Epithelial cell of proximal tubule (primary cell): ENCODE measurements around the gene GPSM1. TPM values are rescaled to one million over a fixed set of nuclear protein-coding genes. Genes with fewer than 3 reads are reported as not detected.

Experiments used
- DNase-seq: peaks from one replicate; pipeline ENCODE4 v3.0.0-alpha.2; 2011; ENCODE audit warnings: low read depth
- H3K4me3 ChIP-seq: 2 replicates; pipeline ENCODE4 v1.5.1; 2011; ENCODE audit warnings: low read depth, mild to moderate bottlenecking, low read length
- total RNA-seq: library from RNA; depleted of rRNA; stranded (reverse); fragments of >200 nt; gene quantifications from 2 replicates; pipeline ENCODE4 v1.2.3, GENCODE V29; 2015
- TF ChIP-seq, protein P1 (sequence below): conservative IDR thresholded peaks from 2 replicates; pipeline ENCODE4 v1.5.1; 2012; ENCODE audit warnings: low read depth, mild to moderate bottlenecking, low read length

The GPSM1 gene
- total RNA-seq, 1 donor from 2014 or later = 28.2 TPM

DNA sequence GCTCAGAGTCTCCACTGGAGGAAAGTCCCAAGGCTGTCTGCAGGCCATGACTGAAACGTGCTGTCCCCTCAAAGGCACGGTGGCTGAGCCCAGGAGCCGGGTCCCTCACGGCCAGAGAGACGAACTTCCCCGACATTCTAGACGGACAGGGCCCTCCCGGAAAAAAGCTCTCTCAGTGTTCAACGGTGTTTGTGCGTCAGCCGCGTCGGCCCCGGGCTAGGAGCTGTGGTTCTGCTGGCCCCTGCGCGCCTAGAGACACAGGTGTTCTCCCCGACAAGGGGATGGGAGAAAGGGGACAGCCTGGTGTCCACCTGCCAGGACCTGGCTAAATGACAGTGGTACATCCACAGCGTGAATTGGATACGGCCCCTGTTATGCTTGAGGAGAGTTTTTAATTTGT, 5.8 kb upstream of the GPSM1 start:
- H3K4me3 ChIP-seq = no peak overlapping the region
- TF ChIP-seq, protein P1, sequence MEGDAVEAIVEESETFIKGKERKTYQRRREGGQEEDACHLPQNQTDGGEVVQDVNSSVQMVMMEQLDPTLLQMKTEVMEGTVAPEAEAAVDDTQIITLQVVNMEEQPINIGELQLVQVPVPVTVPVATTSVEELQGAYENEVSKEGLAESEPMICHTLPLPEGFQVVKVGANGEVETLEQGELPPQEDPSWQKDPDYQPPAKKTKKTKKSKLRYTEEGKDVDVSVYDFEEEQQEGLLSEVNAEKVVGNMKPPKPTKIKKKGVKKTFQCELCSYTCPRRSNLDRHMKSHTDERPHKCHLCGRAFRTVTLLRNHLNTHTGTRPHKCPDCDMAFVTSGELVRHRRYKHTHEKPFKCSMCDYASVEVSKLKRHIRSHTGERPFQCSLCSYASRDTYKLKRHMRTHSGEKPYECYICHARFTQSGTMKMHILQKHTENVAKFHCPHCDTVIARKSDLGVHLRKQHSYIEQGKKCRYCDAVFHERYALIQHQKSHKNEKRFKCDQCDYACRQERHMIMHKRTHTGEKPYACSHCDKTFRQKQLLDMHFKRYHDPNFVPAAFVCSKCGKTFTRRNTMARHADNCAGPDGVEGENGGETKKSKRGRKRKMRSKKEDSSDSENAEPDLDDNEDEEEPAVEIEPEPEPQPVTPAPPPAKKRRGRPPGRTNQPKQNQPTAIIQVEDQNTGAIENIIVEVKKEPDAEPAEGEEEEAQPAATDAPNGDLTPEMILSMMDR = no peak
- DNase-seq = no peak

DNA sequence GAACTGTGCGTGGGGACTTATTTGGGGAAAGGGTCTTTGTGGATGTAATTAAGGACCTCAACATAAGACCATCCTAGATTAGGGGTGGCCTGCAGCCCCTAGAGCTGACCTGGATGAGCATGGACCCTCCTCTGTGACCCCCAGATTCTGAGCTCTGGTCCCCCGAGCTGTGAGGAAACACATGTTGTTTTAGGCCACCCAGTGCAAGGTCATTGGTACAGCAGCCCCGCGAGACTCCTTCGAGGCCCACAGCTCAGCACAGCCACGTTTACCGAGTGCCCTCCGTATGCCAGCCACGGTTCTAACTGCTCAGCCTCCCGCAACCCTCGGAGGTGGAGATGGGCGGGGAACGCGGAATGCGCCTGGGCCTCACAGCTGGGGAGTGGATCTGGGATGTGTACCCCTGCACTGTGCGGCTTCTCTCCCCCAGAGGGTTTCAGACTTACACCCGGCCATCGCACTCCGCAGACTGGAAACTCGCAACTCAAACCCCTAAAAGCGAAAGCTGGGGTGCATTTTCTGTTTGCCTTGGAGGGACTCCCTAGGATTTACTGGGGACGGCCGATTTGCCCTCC, 4.5 kb upstream of the GPSM1 start:
- TF ChIP-seq, protein P1 = no peak
- H3K4me3 ChIP-seq = no peak overlapping the region
- no peak for DNase-seq

DNA sequence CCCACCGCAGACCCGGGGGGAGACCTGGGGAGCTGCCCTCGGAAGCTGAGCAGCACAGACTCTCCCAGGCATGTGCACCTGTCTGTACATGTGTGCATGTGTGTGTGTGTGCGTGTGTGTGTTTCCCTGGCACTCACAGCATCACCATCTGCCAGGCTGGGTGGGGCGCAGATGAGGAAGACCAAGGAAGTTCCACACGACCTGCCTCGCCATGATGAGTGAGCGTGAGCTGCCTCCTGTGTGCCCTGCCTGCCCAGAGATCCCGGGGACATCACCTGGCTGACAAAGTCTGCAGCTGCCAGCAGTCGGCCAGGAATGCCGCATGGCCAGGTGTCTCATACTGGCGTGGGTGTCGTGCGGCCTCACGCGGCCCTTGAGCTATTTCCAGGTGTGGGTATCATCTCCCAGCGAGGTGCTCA, 4.0 kb upstream of the GPSM1 start:
- H3K4me3 ChIP-seq = no peak overlapping the region
- TF ChIP-seq, protein P1 = no peak
- DNase-seq = no peak

DNA sequence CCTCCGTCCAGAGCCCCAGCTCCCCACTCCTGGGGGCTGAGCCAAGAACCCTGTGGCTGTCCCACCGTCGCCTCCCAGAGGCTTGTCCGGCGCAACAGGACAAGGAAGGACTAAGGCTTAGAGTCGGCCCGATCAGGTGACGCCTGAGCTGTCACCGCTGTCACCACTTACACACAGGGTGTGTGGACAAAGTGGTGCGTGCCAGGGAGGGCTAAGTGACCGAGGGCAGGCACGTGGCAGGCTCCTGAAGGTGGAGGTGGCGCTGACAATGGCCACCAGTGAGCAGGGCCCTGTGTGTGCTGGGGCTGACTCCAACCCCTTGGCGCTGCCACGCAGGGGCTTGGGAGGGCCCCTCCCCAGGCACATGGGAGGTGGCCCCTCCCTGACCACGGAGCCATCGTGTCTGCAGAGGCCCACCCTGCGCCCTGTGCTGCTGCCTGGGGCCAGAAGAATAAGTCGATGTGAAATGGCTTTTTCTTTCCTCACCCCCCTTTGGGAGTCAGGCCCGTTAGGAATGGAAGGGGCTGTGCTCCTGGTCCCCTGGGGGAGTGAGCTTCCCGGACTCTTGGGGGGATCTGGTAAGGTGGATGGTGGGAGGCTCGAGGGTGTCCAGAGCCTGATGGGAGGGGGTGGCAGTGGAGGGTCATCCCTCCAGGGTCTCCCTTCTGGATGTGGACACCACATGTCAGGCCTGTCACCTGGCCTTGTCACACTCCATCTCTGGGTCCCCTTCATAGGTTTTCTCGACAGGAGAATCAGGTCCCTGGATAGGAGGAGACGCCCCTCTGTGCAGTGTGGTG, 2.6 kb upstream of the GPSM1 start:
- DNase-seq = no peak
- TF ChIP-seq, protein P1 = no peak
- H3K4me3 ChIP-seq = no peak overlapping the region

DNA sequence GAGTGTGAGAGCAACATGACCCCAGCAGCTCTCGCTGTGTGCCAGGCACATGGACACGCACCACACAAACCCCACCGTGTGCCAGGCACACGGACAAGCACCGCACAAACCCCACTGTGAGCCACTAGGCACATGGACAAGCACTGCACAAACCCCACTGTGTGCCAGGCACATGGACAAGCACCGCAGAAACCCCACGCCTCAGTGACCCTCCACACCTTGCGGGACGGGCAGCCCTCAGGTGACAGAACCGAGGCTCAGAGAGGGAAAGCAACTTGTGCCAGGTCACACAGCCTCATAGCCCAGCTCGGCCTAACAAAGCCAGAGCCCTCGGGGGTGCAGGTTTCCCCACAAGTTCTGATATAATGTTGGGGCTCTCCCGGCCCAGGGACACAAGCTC, 2.0 kb upstream of the GPSM1 start:
- TF ChIP-seq, protein P1 = no peak
- DNase-seq = no peak
- no peak overlapping the region for H3K4me3 ChIP-seq

DNA sequence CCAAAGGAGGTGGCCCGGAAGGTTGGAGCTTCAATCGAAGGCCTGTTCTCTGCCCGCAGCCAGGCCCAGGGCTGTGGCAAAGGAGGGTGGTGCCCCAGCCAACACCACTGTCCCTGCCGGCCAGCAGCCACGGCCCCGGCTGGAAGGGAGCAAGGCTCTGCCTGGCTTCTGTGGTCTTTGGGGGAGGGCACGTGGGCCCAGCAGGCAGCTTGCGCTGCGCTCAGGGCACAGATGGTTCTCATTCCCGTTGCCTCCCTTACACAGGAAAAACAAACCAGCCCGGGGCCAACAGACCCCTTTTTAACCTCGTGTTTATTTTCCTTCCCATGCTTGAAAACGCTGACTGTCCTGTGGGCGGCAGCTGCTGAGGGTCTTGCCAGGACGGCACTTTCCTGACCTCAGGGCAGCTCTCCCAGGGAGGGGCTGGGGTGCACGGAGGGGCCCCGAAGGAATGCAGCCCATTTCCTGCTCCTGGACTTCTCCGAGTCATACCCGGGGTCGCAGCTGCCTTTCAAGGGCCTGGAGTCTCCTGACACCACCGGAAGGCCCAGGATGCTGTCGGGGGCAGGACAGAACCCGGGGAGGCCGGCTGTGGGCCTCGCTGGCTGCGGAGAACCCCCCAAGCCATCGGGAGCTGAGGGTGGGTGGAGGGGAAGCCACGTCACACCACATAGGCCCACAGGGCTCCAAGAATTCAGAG, 1.1 kb upstream of the GPSM1 start:
- no peak overlapping the region for H3K4me3 ChIP-seq
- TF ChIP-seq, protein P1 = no peak
- DNase-seq = no peak
